ENCODE data around the gene BACH2. TPM values are rescaled to one million over a fixed set of nuclear protein-coding genes. Genes with fewer than 3 reads are reported as not detected.
"Not testable (repeated sequence)": the region's sequence is repeated elsewhere in the genome, so short reads cannot be mapped to it uniquely, and the experiment has no call there.

Gene BACH2
- total RNA-seq, 1 donor from 2014 or later = 0.89 TPM

GRCh38 chr6:90184334-90185298 is 112.0 kb downstream of the BACH2 start:
- DNase-seq (ENCODE audit: low read depth) = peak; percentile 87

- peak; percentile 97 for DNase-seq (ENCODE audit: low read depth)
Measured at GRCh38 chr6:90183587-90184333, 112.9 kb downstream of the BACH2 start.

GRCh38 chr6:90180526-90180925 is 116.1 kb downstream of the BACH2 start:
- DNase-seq (ENCODE audit: low read depth) = no peak

- no peak for DNase-seq (ENCODE audit: low read depth)
Measured at GRCh38 chr6:90179190-90180169, 117.2 kb downstream of the BACH2 start.

GRCh38 chr6:90178384-90178855 is 118.2 kb downstream of the BACH2 start:
- DNase-seq (ENCODE audit: low read depth) = no peak

GRCh38 chr6:90177544-90178383 is 118.9 kb downstream of the BACH2 start:
- DNase-seq (ENCODE audit: low read depth) = no peak

GRCh38 chr6:90175627-90176538 is 120.8 kb downstream of the BACH2 start:
- peak; percentile 30 for DNase-seq (ENCODE audit: low read depth)

- no peak for DNase-seq (ENCODE audit: low read depth)
Measured at GRCh38 chr6:90173262-90173925, 123.2 kb downstream of the BACH2 start.

- DNase-seq (ENCODE audit: low read depth) = no peak
Measured at GRCh38 chr6:90170601-90171000, 126.0 kb downstream of the BACH2 start.

GRCh38 chr6:90169374-90169773 is 127.3 kb downstream of the BACH2 start:
- DNase-seq (ENCODE audit: low read depth) = no peak

GRCh38 chr6:90168693-90169131 is 127.9 kb downstream of the BACH2 start:
- DNase-seq (ENCODE audit: low read depth) = peak; percentile 50

GRCh38 chr6:90167514-90168379 is 128.9 kb downstream of the BACH2 start:
- no peak for DNase-seq (ENCODE audit: low read depth)

GRCh38 chr6:90166155-90166924 is 130.3 kb downstream of the BACH2 start:
- not testable (repeated sequence) for DNase-seq (ENCODE audit: low read depth)

GRCh38 chr6:90162648-90163387 is 133.8 kb downstream of the BACH2 start:
- no peak for DNase-seq (ENCODE audit: low read depth)

- DNase-seq (ENCODE audit: low read depth) = no peak
Measured at GRCh38 chr6:90160013-90160412, 136.6 kb downstream of the BACH2 start.

GRCh38 chr6:90159452-90159851 is 137.2 kb downstream of the BACH2 start:
- DNase-seq (ENCODE audit: low read depth) = no peak
